IMR-90 (cell line): ENCODE measurements around the gene GGACT. TPM values are rescaled to one million over a fixed set of nuclear protein-coding genes. Genes with fewer than 3 reads are reported as not detected.

ENCODE experiments used
- ATAC-seq: fragments of 200-7000 bp; cut with Tn5 transposase; 2 replicates; pipeline ENCODE4 v1.9.1; 2020; ENCODE audit warnings: low read depth, mild to moderate bottlenecking, moderate library complexity
- BruUV-seq: library from RNA; stranded (reverse); fragments of 400-500 nt; replicated peaks from 2 replicates; lab custom pipeline; 2021; lab: Mats Ljungman, UMichigan
- CTCF ChIA-PET: fragments of 300-600 bp; formaldehyde crosslinking; extraction: SDS; loops from one replicate; lab custom pipeline; 2021; ENCODE audit warnings: antibody characterized with exemption; lab: Yijun Ruan, JAX
- POLR2A ChIA-PET: fragments of 300-600 bp; sonication (Branson Sonifier 250); formaldehyde crosslinking; loops from one replicate; lab custom pipeline; 2022; ENCODE audit warnings: antibody characterized with exemption; ENCODE audit not compliant: unreplicated experiment; lab: Charles Lee
- DNase-seq: peaks from one replicate; pipeline ENCODE4 v3.0.0; 2013
- H2AFZ ChIP-seq: replicated peaks from 2 replicates; pipeline ENCODE3; 2013; ENCODE audit warnings: low read length, mild to moderate bottlenecking; ENCODE audit not compliant: poor library complexity
- H2AK5ac ChIP-seq: 2 replicates; pipeline ENCODE4 v1.6.1; 2013; ENCODE audit warnings: low read depth, low read length, inconsistent platforms
- H2AK9ac ChIP-seq: replicated peaks from 2 replicates; pipeline ENCODE3; 2013; ENCODE audit warnings: mild to moderate bottlenecking, low read depth, low read length, moderate library complexity; ENCODE audit not compliant: poor library complexity
- H2BK120ac ChIP-seq: 2 replicates; pipeline ENCODE4 v1.6.1; 2013; ENCODE audit warnings: low read depth, low read length, inconsistent platforms
- H2BK15ac ChIP-seq: 3 replicates; pipeline ENCODE4 v1.6.1; 2013; ENCODE audit warnings: low read depth, low read length, inconsistent platforms
- H2BK20ac ChIP-seq: 2 replicates; pipeline ENCODE4 v1.6.1; 2013; ENCODE audit warnings: low read depth, mild to moderate bottlenecking, inconsistent platforms, low read length, moderate library complexity
- H2BK5ac ChIP-seq: 2 replicates; pipeline ENCODE4 v1.6.1; 2013; ENCODE audit warnings: mild to moderate bottlenecking, low read depth, low read length, inconsistent platforms; ENCODE audit not compliant: poor library complexity, severe bottlenecking
- H3K14ac ChIP-seq: replicated peaks from 2 replicates; pipeline ENCODE4 v1.6.1; 2013; ENCODE audit warnings: low read depth, low read length, inconsistent platforms
- H3K18ac ChIP-seq: 2 replicates; pipeline ENCODE4 v1.6.1; 2013; ENCODE audit warnings: low read depth, low read length, control low read depth
- H3K23ac ChIP-seq: 2 replicates; pipeline ENCODE4 v1.6.1; 2013; ENCODE audit warnings: low read depth, low read length, inconsistent platforms
- H3K27ac ChIP-seq: 2 replicates; pipeline ENCODE4 v1.5.1; 2013; ENCODE audit warnings: mild to moderate bottlenecking, control low read depth, low read length; ENCODE audit not compliant: insufficient read depth
- H3K27me3 ChIP-seq: 2 replicates; pipeline ENCODE4 v1.6.1; 2013; ENCODE audit warnings: low read length; ENCODE audit not compliant: control insufficient read depth, insufficient read depth
- H3K36me3 ChIP-seq: 2 replicates; pipeline ENCODE4 v1.6.1; 2013; ENCODE audit warnings: low read length, mixed read lengths; ENCODE audit not compliant: control insufficient read depth, insufficient read depth
- H3K4ac ChIP-seq: 2 replicates; pipeline ENCODE4 v1.6.1; 2013; ENCODE audit warnings: low read depth, low read length, inconsistent platforms
- H3K4me1 ChIP-seq: 2 replicates; pipeline ENCODE4 v1.6.1; 2013; ENCODE audit warnings: low read length, mixed read lengths; ENCODE audit not compliant: control insufficient read depth, insufficient read depth
- H3K4me2 ChIP-seq: 2 replicates; pipeline ENCODE4 v1.6.1; 2013; ENCODE audit warnings: low read depth, mild to moderate bottlenecking, control low read depth, low read length, moderate library complexity
- H3K4me3 ChIP-seq: 2 replicates; pipeline ENCODE4 v1.5.1; 2013; ENCODE audit warnings: low read depth, mild to moderate bottlenecking, control low read depth, low read length, moderate library complexity; ENCODE audit not compliant: insufficient read depth
- H3K56ac ChIP-seq: 2 replicates; pipeline ENCODE4 v1.6.1; 2013; ENCODE audit warnings: low read length, inconsistent platforms; ENCODE audit not compliant: insufficient read depth; ENCODE audit errors: extremely low read depth
- H3K79me1 ChIP-seq, 2 experiments: 2 replicates each; pipeline ENCODE4 v1.6.1; 2013; ENCODE audit warnings: low read length in 2 of 2, inconsistent platforms in 1 of 2, low read depth in 1 of 2
- H3K9ac ChIP-seq: 2 replicates; pipeline ENCODE4 v1.6.1; 2013; ENCODE audit warnings: low read depth, low read length, control low read depth
- H3K9me1 ChIP-seq: 2 replicates; pipeline ENCODE4 v1.6.1; 2013; ENCODE audit warnings: low read length, inconsistent platforms; ENCODE audit not compliant: insufficient read depth
- H3K9me3 ChIP-seq: 2 replicates; pipeline ENCODE4 v1.6.1; 2013; ENCODE audit warnings: low read length; ENCODE audit not compliant: control insufficient read depth, insufficient read depth
- H4K20me1 ChIP-seq: 2 replicates; pipeline ENCODE4 v1.6.1; 2013; ENCODE audit warnings: low read length, inconsistent platforms; ENCODE audit not compliant: insufficient read depth
- H4K5ac ChIP-seq: 2 replicates; pipeline ENCODE4 v1.6.1; 2013; ENCODE audit warnings: mild to moderate bottlenecking, low read depth, low read length, control low read depth
- H4K8ac ChIP-seq, 2 experiments: 2 replicates each; pipeline ENCODE4 v1.6.1; 2013; ENCODE audit warnings: low read depth in 2 of 2, low read length in 2 of 2, control low read depth in 1 of 2, inconsistent platforms in 1 of 2
- H4K91ac ChIP-seq: 2 replicates; pipeline ENCODE4 v1.6.1; 2013; ENCODE audit warnings: low read depth, low read length, inconsistent platforms; ENCODE audit not compliant: insufficient read depth
- BHLHE40 ChIP-seq: fragments of 150-350 bp; IDR thresholded peaks from 2 replicates; pipeline ENCODE4 v1.6.1; 2016; ENCODE audit warnings: mild to moderate bottlenecking, low read depth, low read length
- CEBPB ChIP-seq: IDR thresholded peaks from 2 replicates; pipeline ENCODE4 v1.6.1; 2012; ENCODE audit warnings: low read depth, low read length, improper control_type of control experiment
- CHD1 ChIP-seq: IDR thresholded peaks from 2 replicates; pipeline ENCODE4 v1.6.1; 2012; ENCODE audit warnings: low read depth, low read length, improper control_type of control experiment
- FOS ChIP-seq: fragments of 150-350 bp; IDR thresholded peaks from 2 replicates; pipeline ENCODE4 v1.6.1; 2016; ENCODE audit warnings: low read depth, low read length
- MAFK ChIP-seq: IDR thresholded peaks from 2 replicates; pipeline ENCODE4 v1.6.1; 2012; ENCODE audit warnings: low read depth, low read length, improper control_type of control experiment
- MAZ ChIP-seq: IDR thresholded peaks from 2 replicates; pipeline ENCODE4 v1.6.1; 2012; ENCODE audit warnings: low read depth, mild to moderate bottlenecking, low read length, improper control_type of control experiment, moderate library complexity, borderline replicate concordance
- MXI1 ChIP-seq: IDR thresholded peaks from 2 replicates; pipeline ENCODE4 v1.6.1; 2012; ENCODE audit warnings: low read depth, mild to moderate bottlenecking, low read length, moderate library complexity, borderline replicate concordance
- NFE2L2 ChIP-seq: fragments of 150-350 bp; IDR thresholded peaks from 2 replicates; pipeline ENCODE4 v1.6.1; 2016; ENCODE audit warnings: low read depth, mild to moderate bottlenecking, low read length
- POLR2A ChIP-seq: IDR thresholded peaks from 2 replicates; pipeline ENCODE4 v1.6.1; 2012; ENCODE audit warnings: mild to moderate bottlenecking, low read depth, low read length
- RCOR1 ChIP-seq: IDR thresholded peaks from 2 replicates; pipeline ENCODE4 v1.6.1; 2012; ENCODE audit warnings: mild to moderate bottlenecking, low read length, improper control_type of control experiment; ENCODE audit not compliant: insufficient replicate concordance
- RFX5 ChIP-seq: IDR thresholded peaks from 2 replicates; pipeline ENCODE4 v1.8.0; 2012; ENCODE audit warnings: low read depth, mild to moderate bottlenecking, low read length, moderate library complexity
- SMC3 ChIP-seq: fragments of 150-350 bp; IDR thresholded peaks from 2 replicates; pipeline ENCODE4 v1.6.1; 2016; ENCODE audit warnings: low read depth, mild to moderate bottlenecking, antibody characterized with exemption, low read length, moderate library complexity
- WGBS, 2 experiments: methylation state at CpG; one replicate each; pipeline versions ENCODE4 v1.1.5 to v1.1.7; 2013; ENCODE audit warnings: missing lambda C conversion rate in 2 of 2; ENCODE audit not compliant: insufficient read length in 1 of 2; ENCODE audit errors: extremely low coverage in 2 of 2; 5-methylcytosine and 5-hydroxymethylcytosine counted together
- dilution Hi-C: fragments of 300-500 bp; cut with HindIII; formaldehyde crosslinking; loops from one replicate; pipeline ENCODE4 v1.14.3; 2018; ENCODE audit warnings: low sequenced_read_pairs; ENCODE audit not compliant: unreplicated experiment
- in situ Hi-C: fragments of 300-500 bp; cut with MboI; formaldehyde crosslinking; loops from 3 replicates; pipeline ENCODE4 v1.14.3; 2019; ENCODE audit warnings: low sequenced_read_pairs, inconsistent platforms, mixed read lengths
- intact Hi-C: fragments of 100-400 bp; cut with micrococcal nuclease; formaldehyde crosslinking; loops from 2 replicates; pipeline ENCODE4 v1.10.0; 2022
- polyA plus RNA-seq, 3 experiments: library from polyadenylated mRNA; depleted of rRNA; stranded (reverse); fragments of >200 nt; gene quantifications; 2 replicates each; pipeline ENCODE4 v1.2.3, GENCODE V29; 2012; ENCODE audit warnings: low replicate concordance in 1 of 3
- total RNA-seq: library from RNA; depleted of rRNA; stranded (reverse); fragments of >200 nt; gene quantifications from 2 replicates; pipeline ENCODE4 v1.2.3, GENCODE V29; 2012
- TF ChIP-seq, protein P1 (sequence below): conservative IDR thresholded peaks from 2 replicates; pipeline ENCODE4 v1.5.1; 2012; ENCODE audit warnings: mild to moderate bottlenecking, low read depth, low read length, improper control_type of control experiment
- TF ChIP-seq, protein P2 (sequence below): fragments of 150-350 bp; IDR thresholded peaks from 2 replicates; pipeline ENCODE4 v1.6.1; 2017; ENCODE audit warnings: mild to moderate bottlenecking, antibody characterized with exemption, low read length, low read depth
- TF ChIP-seq, protein P3 (sequence below): fragments of 150-350 bp; IDR thresholded peaks from 2 replicates; pipeline ENCODE4 v1.6.1; 2016; ENCODE audit warnings: low read depth, mild to moderate bottlenecking, low read length, moderate library complexity, borderline replicate concordance

Gene GGACT
- total and polyA plus RNA-seq, 2 of the 4 experiments (the other 2 are of a cell fraction), result 2.0 to 2.6 TPM

DNA sequence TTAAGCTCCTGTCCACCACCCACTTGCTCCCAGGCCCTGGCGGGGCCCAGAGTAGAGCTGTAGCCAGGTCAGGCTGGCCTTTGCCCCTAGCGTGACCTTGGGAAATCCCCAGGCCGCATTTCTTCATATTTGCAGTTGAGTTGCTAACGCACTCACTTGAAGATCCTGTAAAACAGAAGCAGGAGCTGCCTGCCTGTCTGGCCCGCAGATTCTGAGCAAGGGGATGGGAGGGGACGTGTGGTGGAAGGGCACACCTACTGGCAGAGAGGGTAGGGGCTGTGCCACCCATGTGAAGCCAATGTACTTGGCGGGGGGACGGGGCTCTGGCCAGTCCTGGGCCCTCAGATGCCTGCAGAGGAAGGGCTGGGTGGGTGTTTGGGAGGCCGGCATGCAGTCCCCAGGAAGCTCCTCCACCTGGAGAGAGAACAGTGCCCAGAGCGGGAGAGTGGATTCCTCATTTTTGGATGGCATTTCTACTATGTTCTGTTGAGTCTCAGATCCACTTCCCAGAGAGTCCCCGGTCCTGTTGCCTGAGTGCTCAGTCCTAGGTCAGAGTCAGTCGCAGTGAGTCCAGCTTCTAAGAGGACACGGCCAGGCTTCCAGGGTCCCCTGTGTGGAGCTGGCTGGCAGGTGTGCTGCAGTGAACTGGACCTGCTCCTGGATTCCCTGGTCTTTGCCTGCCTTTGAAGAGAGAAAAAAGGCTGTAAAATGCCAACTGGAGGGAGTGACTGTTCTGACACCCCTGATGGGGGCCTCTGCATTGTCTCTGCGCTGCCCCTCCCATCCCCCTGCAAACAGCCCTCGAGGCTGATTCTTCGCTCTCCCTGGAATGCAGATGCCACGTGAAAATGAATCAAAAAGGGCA, 62.9 kb downstream of the GGACT start:
- Histone ChIP-seq H3K4ac (no peak overlapping the region), H3K27ac (no peak overlapping the region), H3K56ac (no peak overlapping the region), H2AK5ac (no peak overlapping the region), H3K9ac (no peak overlapping the region), H2BK15ac (no peak overlapping the region), H3K14ac (no peak overlapping the region), H4K8ac (no peak overlapping the region), H3K36me3 (peaks cover 5% of the 10 kb centered on the region), H4K91ac (no peak overlapping the region), H2AFZ (no peak overlapping the region), H3K27me3 (no peaks in the 10 kb centered on the region), H4K20me1 (no peaks in the 10 kb centered on the region), H2BK5ac (no peak overlapping the region), H2AK9ac (no peak overlapping the region), H2BK120ac (no peak overlapping the region), H3K18ac (no peak overlapping the region), H4K5ac (no peak overlapping the region), H2BK20ac (no peak overlapping the region), H3K9me3 (no peaks in the 10 kb centered on the region), H3K4me2 (no peak overlapping the region), H3K23ac (no peak overlapping the region), H3K4me3 (no peak overlapping the region), H3K9me1 (no peaks in the 10 kb centered on the region), H3K4me1 (peaks cover 2% of the 10 kb centered on the region), H3K79me1 (no peaks in the 10 kb centered on the region)
- ChIA-PET CTCF (no interaction called here), POLR2A (no interaction called here)
- in situ Hi-C loops, result no loop called here
- ATAC-seq (no peak), DNase-seq (no peak)
- dilution Hi-C loops, result no loop called here
- intact Hi-C loops, result no loop called here
- 86% methylated on average over 8 of the region's 17 CpGs; no CpG with 5 or more reads in 1 of the 2 experiments for WGBS, 2 experiments
- no TSS peak for BruUV-seq
- TF ChIP-seq CHD1 (no peak), POLR2A (no peak), CEBPB (no peak), MAFK (no peak), FOS (no peak), MAZ (no peak), NFE2L2 (no peak), SMC3 (no peak), MXI1 (no peak), BHLHE40 (no peak), RCOR1 (no peak), RFX5 (no peak)
- TF ChIP-seq, protein P1, sequence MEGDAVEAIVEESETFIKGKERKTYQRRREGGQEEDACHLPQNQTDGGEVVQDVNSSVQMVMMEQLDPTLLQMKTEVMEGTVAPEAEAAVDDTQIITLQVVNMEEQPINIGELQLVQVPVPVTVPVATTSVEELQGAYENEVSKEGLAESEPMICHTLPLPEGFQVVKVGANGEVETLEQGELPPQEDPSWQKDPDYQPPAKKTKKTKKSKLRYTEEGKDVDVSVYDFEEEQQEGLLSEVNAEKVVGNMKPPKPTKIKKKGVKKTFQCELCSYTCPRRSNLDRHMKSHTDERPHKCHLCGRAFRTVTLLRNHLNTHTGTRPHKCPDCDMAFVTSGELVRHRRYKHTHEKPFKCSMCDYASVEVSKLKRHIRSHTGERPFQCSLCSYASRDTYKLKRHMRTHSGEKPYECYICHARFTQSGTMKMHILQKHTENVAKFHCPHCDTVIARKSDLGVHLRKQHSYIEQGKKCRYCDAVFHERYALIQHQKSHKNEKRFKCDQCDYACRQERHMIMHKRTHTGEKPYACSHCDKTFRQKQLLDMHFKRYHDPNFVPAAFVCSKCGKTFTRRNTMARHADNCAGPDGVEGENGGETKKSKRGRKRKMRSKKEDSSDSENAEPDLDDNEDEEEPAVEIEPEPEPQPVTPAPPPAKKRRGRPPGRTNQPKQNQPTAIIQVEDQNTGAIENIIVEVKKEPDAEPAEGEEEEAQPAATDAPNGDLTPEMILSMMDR, result no peak
- TF ChIP-seq, protein P2, sequence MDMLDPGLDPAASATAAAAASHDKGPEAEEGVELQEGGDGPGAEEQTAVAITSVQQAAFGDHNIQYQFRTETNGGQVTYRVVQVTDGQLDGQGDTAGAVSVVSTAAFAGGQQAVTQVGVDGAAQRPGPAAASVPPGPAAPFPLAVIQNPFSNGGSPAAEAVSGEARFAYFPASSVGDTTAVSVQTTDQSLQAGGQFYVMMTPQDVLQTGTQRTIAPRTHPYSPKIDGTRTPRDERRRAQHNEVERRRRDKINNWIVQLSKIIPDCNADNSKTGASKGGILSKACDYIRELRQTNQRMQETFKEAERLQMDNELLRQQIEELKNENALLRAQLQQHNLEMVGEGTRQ, result no peak
- TF ChIP-seq, protein P3, sequence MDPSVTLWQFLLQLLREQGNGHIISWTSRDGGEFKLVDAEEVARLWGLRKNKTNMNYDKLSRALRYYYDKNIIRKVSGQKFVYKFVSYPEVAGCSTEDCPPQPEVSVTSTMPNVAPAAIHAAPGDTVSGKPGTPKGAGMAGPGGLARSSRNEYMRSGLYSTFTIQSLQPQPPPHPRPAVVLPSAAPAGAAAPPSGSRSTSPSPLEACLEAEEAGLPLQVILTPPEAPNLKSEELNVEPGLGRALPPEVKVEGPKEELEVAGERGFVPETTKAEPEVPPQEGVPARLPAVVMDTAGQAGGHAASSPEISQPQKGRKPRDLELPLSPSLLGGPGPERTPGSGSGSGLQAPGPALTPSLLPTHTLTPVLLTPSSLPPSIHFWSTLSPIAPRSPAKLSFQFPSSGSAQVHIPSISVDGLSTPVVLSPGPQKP, result no peak
